HG03571 (cell line): ENCODE results near the gene TMEM132D.

Experiments
- ATAC-seq: cut with Tn5 transposase; IDR thresholded peaks from one replicate; pipeline ENCODE4 v1.9.1; 2021; ENCODE audit not compliant: unreplicated experiment

Gene TMEM132D

DNA sequence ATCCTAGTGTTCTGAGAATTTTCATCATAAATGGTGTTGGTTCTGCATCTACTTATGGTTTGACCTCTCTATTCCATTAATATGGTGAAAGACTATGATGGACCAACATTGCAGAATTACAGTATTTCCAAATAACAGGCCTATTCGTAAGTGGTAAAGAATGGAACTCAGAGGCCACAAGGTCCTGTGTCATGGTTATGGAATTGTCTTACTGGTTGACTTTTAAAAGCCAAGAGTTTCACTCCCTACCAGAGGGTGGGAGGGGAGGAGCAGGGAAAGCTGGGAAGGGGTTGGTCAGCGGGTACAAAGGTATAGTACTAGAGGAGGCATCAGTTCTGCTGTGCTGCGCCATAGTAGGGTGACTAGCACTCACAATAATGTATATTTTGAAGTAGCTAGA is 153.4 kb downstream of the TMEM132D start:
- ATAC-seq, result no peak

DNA sequence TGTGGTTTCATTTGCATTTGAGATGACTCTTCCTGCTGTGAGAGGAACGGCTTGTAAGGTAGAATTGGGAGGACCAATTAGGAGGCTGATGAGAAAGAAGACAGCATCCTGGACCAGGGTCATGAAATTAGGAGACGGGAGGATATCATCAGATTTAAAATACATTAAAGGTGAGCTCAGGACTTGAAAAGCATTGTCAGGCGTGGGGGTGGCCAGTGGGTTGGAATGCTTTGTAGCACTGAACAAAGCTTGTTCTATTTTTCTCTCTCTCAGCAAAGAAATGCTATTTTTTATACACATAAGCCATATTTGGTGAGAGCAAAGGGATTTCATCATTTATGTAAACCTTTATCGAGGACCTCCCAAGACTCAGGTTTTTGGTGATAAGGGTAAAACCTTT is 157.5 kb downstream of the TMEM132D start:
- ATAC-seq, result no peak

DNA sequence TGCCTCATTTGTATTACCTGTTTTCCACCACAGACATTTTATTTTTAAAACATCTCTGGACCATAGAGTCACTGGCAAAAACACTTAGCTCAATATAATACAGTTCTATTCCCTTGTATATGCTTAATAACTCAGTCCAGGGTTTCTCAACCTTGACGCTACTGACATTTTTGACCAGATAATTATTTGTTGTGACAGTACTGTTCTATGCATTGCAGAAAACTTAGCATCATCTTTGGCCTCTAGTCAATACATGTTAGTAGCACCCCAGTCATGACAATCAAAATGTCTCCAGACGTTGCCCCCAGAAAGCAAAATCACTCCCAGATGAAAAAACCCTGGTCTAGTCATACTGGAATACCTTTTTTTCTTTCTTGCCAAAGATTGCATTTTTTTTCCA is 174.7 kb downstream of the TMEM132D start:
- no peak for ATAC-seq

DNA sequence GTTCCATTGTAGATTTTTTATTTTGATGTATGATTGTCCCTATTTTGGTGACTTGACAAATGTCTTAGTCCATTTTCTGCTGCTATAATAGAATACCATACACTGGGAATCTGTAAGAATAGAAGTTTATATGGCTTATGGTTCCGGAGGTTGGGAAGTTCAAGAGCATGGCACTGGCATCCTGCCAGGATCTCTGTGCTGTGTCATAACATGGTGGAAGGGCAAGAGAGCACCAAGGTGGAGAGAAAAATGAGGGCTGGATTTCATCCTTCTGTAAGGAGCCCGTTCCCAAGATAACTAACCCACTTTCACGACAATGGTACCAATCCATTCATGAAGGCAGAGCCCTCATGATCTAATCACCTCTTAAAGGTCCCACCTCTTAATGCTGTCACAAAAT is 176.7 kb downstream of the TMEM132D start:
- ATAC-seq, result no peak

DNA sequence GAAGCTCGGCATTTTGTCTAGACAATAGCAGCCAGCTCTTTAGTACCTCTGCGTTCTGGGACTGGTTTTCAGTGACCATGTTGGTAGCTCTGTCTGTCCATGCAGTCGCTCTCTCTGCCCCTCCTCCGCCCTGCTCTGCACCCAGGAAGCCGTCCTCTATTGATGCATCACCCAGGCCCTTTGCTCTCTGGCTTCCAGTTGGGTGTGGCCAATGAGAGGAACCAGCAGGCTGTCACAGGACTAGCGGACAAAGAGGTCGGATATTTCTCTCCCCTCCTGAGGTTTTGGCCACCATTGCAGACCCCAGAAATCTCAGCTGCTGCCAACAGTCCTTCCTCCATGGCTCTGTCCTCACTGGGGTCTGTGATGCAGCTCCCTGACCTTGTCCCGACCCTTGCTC is 180.6 kb downstream of the TMEM132D start:
- ATAC-seq, result no peak

DNA sequence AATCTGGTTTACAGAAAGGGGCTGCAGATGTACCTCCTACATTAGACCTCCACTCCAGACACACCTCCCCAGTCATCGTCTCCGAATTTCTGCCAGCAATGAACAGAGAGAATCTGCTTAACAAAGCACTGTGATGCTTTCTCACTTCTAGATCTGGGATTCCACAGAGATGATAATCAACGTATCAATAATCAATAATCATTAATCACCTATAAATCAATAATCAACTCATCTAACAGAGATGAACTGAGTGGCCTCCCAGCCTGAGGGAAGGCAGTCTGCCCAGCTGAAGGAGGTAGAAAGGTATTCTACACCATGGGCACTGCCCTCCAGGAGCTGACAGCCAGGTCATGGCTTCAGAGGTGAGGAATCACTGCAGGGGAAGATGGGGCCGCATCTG is 183.2 kb downstream of the TMEM132D start:
- no peak for ATAC-seq

DNA sequence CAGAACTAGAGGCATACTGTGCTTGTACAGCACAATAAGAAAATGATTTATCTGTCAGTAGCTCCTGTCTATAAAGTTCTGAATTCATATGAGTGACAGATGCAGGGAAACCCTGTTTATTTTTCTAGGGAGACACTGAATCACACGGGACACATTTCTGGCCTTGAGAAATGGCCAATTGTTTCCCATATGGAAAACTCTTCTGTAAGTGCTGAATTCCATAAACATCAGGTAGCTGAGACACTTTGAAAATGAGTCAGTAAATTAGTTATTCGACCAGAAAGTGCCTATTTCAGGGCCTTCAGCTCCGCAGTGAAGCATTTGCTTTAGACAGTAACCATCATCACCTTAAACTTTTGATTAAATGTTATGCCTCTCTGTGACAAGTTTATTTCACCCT is 184.4 kb downstream of the TMEM132D start:
- no peak for ATAC-seq

DNA sequence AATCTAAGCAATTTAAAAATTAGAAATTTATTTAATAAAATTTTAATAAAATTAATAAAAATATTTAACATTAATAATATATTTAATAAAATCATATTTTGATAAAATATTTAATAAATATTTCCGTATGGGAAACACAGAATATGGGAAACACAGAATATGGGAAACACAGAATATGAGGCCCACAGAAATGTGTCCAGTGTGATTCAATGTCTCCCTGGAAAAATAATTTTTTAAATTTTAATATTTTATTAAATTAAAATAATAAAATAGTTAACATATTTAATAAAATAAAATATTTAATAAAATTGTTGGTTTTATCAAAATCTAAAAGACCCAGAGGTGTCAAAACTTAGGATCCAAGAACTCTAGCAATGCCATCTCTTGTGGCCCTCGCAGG is 186.4 kb downstream of the TMEM132D start:
- no peak for ATAC-seq

DNA sequence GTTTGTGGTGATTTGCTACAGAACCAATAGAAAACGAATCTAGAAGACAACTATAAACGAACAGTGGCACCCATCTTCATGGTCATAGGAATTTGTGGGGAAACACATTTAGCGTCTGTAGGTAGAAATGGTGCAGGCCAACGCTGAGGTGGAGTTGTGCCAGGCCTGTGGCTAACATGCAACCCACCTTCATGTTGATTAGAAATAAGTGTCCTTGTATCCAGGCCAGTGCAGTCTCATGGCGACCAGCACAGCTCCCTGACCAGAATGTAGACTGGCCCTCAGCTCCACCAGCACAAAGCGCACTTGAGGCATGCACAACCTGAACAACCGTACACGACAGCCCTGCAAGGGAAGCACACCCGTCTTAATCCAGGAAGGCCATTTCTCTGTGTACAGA is 187.0 kb downstream of the TMEM132D start:
- no peak for ATAC-seq

DNA sequence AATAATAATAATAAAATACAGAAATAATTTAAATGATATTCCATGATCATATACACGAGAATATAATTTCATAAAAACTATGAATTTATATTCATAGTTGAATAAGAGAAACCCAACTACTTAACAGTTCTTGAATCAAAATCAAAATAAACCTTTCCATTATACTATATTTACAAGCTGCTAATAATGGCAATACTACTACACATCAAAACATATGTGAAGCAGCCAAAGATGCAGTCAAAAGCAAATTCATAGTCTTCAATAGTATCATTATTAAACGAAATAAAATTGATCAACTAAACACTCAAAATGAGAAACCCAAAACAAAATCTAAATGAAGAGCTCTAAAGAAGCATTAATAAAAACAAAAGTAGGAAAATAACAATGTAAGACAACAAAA is 197.1 kb downstream of the TMEM132D start:
- ATAC-seq, result no peak

DNA sequence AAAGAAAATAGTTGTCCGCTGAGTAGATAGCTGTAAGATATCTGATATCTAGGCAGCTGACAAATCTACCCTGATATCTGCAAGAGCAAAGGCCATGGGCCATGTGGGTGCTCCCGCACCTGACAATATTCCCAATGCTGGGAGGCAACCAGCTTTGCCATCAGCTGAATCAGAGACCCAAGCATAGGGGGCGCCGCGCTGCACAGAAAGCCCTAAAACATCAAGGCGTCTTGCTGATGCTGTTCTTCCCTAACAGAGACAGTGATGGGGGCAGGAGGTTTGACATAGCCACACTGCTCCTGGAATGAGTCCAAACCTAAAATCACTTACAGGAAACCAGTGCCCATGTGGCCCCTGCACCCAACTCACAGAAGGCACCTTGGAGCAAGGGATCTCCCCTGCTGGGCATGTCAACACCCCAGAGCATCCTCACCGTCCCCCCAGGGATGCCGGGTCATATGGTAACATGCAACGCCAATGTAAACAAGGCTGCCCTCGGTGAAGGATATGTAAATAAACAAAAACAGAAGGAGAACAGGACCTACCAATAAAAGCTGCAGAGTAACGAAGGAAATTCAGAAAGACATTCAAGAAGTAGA is 199.5 kb downstream of the TMEM132D start:
- ATAC-seq, result no peak

DNA sequence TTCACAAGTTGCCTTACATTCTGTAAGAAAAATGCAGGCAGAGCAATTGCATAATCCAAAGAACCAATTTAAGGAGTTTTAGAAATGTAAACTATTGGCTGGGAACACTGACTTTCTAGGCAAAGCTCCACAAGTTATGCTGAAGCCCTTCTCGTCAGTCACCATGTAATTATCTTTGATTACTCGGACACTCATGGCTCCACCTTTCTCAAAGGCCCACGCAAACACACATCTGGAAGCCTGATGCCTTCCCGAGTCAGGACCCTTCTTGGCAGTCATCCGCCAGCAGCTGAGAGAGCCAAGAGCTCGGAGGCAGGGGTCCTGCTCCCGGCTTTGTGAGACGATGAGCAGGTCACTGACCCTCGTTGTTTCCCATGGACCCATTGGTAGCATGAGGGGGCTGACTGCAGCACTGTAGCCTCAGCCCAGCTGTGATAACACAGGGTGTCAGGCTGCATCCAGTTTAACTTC is 202.2 kb downstream of the TMEM132D start:
- ATAC-seq, result no peak

DNA sequence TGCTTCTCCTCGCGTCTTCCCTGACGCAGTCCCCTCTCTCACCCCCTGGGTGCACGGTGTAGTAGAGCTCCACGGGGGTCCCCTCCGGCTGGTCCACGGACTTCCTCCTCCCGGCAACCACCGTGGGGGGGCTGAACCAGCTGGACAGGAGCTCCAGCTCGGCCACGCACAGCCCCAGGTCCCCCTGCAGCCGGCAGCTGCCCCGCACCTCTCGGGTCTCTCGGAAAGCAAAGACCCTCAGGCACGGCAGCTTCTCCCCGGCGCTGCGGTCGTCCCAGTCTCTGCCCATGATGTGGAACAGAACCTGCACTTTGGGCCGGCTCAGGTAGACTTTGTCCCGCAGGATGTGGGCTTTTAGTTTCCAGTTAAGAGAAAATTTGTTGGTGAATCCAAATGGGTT is 203.8 kb downstream of the TMEM132D start:
- no peak for ATAC-seq

DNA sequence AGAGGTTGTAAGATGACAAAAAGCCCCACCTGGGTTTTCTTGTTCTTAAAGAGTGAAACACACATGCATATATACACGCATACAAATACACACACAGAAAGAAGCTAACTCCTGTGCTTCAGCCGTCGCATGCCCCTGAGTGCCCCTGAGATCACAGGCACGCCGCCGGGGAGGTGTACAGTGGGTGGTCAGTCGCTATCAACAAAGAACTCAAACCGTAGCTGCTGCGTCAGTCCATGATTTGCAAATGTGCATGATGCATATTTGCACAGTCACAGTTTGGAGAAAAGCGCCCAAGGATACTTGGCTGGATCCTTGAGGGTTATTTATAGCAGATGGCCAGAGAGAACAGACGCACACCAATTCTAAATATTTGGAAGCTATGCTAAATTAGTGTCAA is 206.9 kb downstream of the TMEM132D start:
- ATAC-seq, result no peak

DNA sequence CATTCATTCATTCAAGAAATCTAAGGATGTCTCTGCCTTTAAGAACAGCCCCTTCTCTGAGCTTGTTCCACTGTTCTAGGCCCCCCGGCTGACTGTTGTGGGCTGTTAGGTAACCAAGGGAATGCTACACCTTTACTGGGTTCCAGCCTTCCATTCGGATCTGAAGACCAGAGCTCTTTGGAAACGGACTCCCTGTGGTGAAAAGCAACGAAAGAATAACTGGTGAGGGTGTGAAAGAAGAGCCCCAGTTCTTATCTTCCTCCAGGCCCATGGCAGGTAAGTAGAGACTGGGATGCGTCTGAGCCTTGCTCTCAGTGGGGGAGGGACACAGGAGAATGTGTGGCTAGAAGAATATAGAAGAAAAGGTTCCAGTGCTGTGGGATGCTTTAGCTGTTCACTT is 207.4 kb downstream of the TMEM132D start:
- ATAC-seq, result no peak

DNA sequence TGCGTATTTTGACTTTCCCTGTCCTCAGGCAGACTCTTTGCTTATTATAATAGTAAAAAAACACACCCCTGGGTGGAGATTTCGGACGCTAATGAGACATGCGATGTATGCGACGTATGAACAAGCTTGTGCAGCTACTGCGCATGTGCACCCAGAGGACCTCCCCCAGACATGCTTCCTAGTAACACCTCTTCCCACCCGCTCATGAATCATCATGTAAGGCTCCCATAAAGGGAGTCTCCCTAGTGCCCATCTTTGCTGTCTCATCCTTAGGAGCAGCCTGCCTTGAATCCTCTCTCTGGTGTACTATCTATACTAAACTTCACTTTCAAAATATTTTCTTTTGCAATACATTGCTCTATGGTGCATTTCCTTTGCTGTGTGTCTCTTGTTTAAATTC is 210.1 kb downstream of the TMEM132D start:
- ATAC-seq, result no peak

DNA sequence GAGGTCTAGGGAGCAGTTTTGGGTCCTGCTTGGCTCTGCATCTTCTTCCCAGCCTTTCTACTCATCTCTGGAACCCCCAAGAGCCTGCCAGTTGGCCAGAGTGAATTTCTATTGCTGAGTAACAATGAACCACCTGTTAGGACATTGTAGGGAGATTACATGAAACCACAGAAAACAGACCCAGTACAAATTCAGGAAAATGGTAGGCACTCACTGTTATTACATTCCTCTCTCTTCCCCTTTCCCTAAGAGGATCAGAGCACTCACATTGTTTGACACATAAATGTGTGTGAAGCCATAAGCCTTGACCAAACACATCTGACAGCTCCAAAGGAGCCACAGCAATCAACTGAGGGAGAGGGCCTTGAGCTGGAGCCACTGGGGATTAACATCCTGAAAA is 216.1 kb downstream of the TMEM132D start:
- no peak for ATAC-seq

DNA sequence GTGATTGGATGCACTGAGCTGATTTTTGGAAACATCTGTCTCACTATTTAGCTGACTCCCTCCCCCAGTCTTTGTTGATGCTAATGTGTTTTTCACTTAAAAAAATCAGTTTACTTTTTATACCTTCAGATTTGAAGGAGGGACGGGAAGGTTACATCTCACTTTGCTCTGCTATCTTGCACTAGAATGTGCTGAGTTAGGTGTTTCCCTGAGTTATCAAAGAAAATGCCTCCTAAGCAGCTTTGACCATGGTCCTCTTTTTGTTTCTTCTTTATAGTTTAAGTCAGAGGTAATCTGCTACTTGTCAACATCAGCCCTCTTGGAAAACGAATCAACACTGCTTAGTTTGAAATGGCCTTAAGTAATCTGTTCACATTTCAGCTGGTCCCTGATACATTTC is 222.0 kb downstream of the TMEM132D start:
- no peak for ATAC-seq

DNA sequence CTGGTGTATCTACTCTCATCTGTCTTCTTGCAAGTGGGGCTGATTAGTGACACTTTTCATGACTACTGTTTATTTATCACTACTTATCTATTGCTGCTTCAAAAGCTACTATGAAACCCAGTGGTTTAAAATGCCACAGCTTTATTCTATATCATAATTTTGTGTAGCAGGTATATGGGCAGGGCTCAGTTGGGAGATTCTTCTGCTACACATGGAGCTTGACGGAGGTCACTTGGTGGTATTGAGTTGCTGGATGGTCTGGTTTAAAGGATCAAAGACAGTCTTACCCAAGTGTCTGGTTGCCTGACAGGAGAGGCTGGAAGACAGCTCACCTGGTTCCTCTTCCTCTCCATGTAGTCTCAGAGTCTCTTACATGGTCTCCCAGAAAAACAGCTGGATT is 222.7 kb downstream of the TMEM132D start:
- ATAC-seq, result no peak

DNA sequence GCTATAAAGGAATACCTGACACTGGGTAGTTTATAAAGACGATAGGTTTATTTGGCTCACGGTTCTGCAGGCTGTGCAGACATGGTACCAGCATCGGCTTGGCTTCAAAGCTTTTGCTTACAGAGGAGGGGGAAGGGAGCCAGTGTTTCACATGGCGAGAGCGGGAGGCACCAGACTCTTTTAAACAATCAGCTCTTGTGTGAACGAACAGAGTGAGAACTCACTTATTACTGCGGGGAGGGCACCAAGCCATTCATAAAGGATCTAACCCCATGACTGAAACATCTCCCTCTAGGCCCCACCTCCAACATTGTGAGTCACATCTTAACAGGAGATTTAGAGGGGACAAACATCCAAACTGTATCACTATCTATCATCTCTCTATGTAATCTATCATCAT is 227.4 kb downstream of the TMEM132D start:
- no peak for ATAC-seq

DNA sequence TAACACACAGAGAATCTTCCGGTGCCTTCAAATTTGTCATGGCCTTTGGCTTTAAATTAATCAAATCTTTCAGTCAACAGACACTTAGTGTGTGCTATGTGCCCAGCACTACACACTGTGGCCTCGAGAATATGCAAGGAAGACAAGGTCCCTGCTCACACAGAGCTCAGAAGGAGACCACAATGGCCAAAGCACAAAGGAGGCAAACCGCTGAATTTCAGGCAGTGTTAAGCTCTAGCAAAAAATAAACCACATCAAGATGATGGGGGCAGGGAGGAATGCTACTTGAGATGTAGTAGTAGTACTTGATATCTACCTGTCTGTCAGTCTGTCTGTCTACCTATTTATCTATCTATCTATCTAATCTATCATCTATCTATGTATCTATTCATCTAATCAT is 227.9 kb downstream of the TMEM132D start:
- ATAC-seq, result no peak

DNA sequence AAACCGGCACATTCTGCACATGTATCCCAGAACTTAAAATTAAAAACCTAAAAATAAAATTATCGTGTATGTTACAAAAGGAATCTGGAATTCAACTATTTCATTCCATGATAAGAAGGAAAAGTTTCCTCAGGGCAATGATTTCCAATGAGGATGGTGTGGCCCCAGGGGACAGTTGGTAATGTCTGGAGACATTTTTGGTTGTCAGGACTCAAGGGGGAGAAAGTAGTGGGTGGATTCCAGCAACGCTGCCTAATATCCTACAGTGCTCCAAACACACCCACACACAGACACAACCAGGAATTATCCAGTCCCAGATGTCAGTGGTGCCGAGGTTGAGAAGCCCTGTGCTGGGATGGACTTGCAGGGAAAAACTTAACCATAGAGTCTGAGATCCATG is 228.3 kb downstream of the TMEM132D start:
- ATAC-seq, result no peak

DNA sequence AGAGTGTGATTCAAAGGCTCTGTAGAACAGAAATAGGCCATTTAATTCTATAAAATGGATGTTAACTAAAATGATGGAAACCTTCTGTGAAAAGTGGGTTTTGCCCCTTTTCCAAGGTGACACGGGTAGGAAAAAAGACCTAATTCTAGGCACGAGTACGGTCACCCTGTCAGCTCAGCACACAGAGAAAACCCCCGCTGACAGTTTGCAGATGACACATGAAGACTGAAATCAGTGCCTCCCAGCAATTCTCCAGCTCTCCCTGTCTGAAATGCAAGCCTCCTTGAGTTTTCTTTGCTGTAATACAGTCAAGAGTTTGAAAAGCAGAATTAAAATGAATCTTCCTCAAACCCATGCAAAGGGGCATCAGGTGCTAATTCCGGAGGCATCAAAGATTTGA is 230.0 kb downstream of the TMEM132D start:
- ATAC-seq, result no peak

DNA sequence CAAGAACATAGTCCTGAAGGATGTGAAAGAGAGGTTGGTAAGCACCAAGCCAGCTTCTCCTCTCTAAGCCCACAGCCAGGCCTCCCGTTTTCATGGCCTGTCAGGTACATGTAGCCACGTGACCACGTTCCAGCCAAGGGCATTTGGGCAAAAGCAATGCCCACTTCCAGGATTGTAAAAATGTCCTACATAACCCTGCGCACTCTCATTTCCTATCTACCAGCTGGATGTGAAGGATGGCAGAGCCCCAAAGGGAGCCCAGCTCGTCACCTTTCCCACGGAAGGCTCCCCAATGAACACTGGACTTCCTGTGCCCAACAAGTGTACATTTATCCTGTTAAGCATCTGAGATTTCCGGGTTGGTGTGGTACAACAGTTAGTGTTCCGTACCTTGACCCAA is 231.7 kb downstream of the TMEM132D start:
- ATAC-seq, result no peak
